ENCODE results near the gene ABHD11. TPM values are rescaled to one million over a fixed set of nuclear protein-coding genes. Genes with fewer than 3 reads are reported as not detected.
A peak's percentile ranks its signal among the peaks of the same experiment; 100 is the strongest.

ABHD11 gene
- total and polyA plus RNA-seq, 9 of the 15 experiments (the other 6 are each of a cell fraction or from before 2014, with no cell fraction given) = 7.7 to 44.2 (median 18.9) TPM

GRCh38 chr7:73723813-73724212 is 14.8 kb downstream of the ABHD11 start:
- H3K4me3 ChIP-seq = no peak overlapping the region
- TF ChIP-seq RBM25 (IDR thresholded peaks at IDR 0.05; ENCODE audit: low read depth, low read length, severe bottlenecking) = peak; percentile 63
- TF ChIP-seq PHF8 (IDR thresholded peaks at IDR 0.05; ENCODE audit: borderline replicate concordance, low read length) = no peak
- TF ChIP-seq USF2 (CRISPR knock-in tag; IDR thresholded peaks at IDR 0.05) = no peak
- no peak for TF ChIP-seq NFXL1 (CRISPR knock-in tag; IDR thresholded peaks at IDR 0.05)
- TF ChIP-seq SRF (CRISPR knock-in tag; IDR thresholded peaks at IDR 0.05) = no peak
- TF ChIP-seq ZNF121 (CRISPR knock-in tag; conservative IDR thresholded peaks at IDR 0.05) = 0 out of 2 replicates have a peak, but pooled peaks have one; percentile 14
- TF ChIP-seq, protein P1, sequence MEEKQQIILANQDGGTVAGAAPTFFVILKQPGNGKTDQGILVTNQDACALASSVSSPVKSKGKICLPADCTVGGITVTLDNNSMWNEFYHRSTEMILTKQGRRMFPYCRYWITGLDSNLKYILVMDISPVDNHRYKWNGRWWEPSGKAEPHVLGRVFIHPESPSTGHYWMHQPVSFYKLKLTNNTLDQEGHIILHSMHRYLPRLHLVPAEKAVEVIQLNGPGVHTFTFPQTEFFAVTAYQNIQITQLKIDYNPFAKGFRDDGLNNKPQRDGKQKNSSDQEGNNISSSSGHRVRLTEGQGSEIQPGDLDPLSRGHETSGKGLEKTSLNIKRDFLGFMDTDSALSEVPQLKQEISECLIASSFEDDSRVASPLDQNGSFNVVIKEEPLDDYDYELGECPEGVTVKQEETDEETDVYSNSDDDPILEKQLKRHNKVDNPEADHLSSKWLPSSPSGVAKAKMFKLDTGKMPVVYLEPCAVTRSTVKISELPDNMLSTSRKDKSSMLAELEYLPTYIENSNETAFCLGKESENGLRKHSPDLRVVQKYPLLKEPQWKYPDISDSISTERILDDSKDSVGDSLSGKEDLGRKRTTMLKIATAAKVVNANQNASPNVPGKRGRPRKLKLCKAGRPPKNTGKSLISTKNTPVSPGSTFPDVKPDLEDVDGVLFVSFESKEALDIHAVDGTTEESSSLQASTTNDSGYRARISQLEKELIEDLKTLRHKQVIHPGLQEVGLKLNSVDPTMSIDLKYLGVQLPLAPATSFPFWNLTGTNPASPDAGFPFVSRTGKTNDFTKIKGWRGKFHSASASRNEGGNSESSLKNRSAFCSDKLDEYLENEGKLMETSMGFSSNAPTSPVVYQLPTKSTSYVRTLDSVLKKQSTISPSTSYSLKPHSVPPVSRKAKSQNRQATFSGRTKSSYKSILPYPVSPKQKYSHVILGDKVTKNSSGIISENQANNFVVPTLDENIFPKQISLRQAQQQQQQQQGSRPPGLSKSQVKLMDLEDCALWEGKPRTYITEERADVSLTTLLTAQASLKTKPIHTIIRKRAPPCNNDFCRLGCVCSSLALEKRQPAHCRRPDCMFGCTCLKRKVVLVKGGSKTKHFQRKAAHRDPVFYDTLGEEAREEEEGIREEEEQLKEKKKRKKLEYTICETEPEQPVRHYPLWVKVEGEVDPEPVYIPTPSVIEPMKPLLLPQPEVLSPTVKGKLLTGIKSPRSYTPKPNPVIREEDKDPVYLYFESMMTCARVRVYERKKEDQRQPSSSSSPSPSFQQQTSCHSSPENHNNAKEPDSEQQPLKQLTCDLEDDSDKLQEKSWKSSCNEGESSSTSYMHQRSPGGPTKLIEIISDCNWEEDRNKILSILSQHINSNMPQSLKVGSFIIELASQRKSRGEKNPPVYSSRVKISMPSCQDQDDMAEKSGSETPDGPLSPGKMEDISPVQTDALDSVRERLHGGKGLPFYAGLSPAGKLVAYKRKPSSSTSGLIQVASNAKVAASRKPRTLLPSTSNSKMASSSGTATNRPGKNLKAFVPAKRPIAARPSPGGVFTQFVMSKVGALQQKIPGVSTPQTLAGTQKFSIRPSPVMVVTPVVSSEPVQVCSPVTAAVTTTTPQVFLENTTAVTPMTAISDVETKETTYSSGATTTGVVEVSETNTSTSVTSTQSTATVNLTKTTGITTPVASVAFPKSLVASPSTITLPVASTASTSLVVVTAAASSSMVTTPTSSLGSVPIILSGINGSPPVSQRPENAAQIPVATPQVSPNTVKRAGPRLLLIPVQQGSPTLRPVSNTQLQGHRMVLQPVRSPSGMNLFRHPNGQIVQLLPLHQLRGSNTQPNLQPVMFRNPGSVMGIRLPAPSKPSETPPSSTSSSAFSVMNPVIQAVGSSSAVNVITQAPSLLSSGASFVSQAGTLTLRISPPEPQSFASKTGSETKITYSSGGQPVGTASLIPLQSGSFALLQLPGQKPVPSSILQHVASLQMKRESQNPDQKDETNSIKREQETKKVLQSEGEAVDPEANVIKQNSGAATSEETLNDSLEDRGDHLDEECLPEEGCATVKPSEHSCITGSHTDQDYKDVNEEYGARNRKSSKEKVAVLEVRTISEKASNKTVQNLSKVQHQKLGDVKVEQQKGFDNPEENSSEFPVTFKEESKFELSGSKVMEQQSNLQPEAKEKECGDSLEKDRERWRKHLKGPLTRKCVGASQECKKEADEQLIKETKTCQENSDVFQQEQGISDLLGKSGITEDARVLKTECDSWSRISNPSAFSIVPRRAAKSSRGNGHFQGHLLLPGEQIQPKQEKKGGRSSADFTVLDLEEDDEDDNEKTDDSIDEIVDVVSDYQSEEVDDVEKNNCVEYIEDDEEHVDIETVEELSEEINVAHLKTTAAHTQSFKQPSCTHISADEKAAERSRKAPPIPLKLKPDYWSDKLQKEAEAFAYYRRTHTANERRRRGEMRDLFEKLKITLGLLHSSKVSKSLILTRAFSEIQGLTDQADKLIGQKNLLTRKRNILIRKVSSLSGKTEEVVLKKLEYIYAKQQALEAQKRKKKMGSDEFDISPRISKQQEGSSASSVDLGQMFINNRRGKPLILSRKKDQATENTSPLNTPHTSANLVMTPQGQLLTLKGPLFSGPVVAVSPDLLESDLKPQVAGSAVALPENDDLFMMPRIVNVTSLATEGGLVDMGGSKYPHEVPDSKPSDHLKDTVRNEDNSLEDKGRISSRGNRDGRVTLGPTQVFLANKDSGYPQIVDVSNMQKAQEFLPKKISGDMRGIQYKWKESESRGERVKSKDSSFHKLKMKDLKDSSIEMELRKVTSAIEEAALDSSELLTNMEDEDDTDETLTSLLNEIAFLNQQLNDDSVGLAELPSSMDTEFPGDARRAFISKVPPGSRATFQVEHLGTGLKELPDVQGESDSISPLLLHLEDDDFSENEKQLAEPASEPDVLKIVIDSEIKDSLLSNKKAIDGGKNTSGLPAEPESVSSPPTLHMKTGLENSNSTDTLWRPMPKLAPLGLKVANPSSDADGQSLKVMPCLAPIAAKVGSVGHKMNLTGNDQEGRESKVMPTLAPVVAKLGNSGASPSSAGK (IDR thresholded peaks at IDR 0.05) = no peak
- no peak for TF ChIP-seq ZBED1 (IDR thresholded peaks at IDR 0.05)
- TF ChIP-seq TRIM28 (IDR thresholded peaks at IDR 0.05) = no peak
- TF ChIP-seq BCOR (IDR thresholded peaks at IDR 0.05) = 0 out of 2 replicates have a peak, but pooled peaks have one; percentile 7
- intact Hi-C loops (cut with micrococcal nuclease) (no loop called here), in situ Hi-C loops (cut with MboI) (no loop called here)
- H2AFZ ChIP-seq (ENCODE audit: low read depth, low read length) = no peak overlapping the region
- no peak overlapping the region for H3K27ac ChIP-seq (ENCODE audit: extremely low read depth, low read depth, low read length)
- H3K36me3 ChIP-seq (ENCODE audit: control insufficient read depth, insufficient read depth, low read length) = no peaks in the 10 kb centered on the region
- no peak overlapping the region for H3K9ac ChIP-seq (ENCODE audit: insufficient read depth in 1 of 2, low read depth in 2 of 2, low read length in 2 of 2)
- WGBS (ENCODE audit: insufficient coverage, low coverage, missing lambda C conversion rate) = 22% methylated on average over 3 of the region's 3 CpGs
- H4K20me1 ChIP-seq (replicated peaks; ENCODE audit: control insufficient read depth, insufficient read depth, low read length) = peaks cover 3% of the 10 kb centered on the region; the same call in 1 of the 2 replicates
- DNase-seq (ENCODE audit: extremely low read depth in 1 of 4, low spot score in 3 of 4) (no peak), FAIRE-seq (no peak), ATAC-seq (no peak)
- no TSS peak for BruUV-seq (replicated peaks)
- peaks cover 4% of the 10 kb centered on the region; the same call in 2 of the 3 replicates for H3K79me2 ChIP-seq (ENCODE audit: control insufficient read depth, insufficient read depth, low read length)
- H3K4me1 ChIP-seq (replicated peaks in 1 of 2; ENCODE audit: control insufficient read depth in 2 of 2, insufficient read depth in 2 of 2, low read length in 2 of 2) = peaks cover 8 to 20% of the 10 kb centered on the region in 2 experiments
- H3K9me3 ChIP-seq (replicated peaks; ENCODE audit: control insufficient read depth, insufficient read depth, low read depth, low read length) = no peaks in the 10 kb centered on the region
- POLR2A ChIA-PET = no interaction called here
- no peaks in the 10 kb centered on the region for H3K9me1 ChIP-seq (ENCODE audit: control insufficient read depth, insufficient read depth, low read length)
- CTCF ChIA-PET (ENCODE audit: low intra/inter-chr PET ratio) = interaction anchor here (0.7 kb wide), 1 partner anchor 403 kb away, joined by 3 read pairs; no protein-coding TSS in a partner anchor
- no peaks in the 10 kb centered on the region for H3K27me3 ChIP-seq (ENCODE audit: control insufficient read depth in 2 of 2, insufficient read depth in 2 of 2, low read length in 2 of 2)
- no peak overlapping the region for H3K4me2 ChIP-seq (ENCODE audit: insufficient read depth, low read length)

Measured in K562 (cell line).